Right lobe of liver (tissue), 6 donors: ENCODE measurements around the gene CCDC50. TPM values are rescaled to one million over a fixed set of nuclear protein-coding genes. Genes with fewer than 3 reads are reported as not detected.

Source experiments
- ATAC-seq, 4 donors: fragments of 200-7000 bp; cut with Tn5 transposase; one replicate each; pipeline ENCODE4 v1.9.1; 2020; ENCODE audit warnings: mild to moderate bottlenecking in 4 of 4, moderate library complexity in 4 of 4
- DNase-seq, 3 donors: peaks; one replicate each; pipeline ENCODE4 v3.0.0-alpha.2; 2020
- H3K27ac ChIP-seq, 3 donors: fragments of 200-600 bp; one replicate each; pipeline ENCODE4 v1.8.0; 2022
- H3K27me3 ChIP-seq, 2 donors: fragments of 200-600 bp; one replicate each; pipeline ENCODE4 v1.8.0; 2022
- H3K36me3 ChIP-seq, 4 donors: fragments of 200-600 bp; sonication (generic) in 1 of 4; one replicate each; pipeline versions ENCODE4 v1.5.1 to v1.8.0; 2017 to 2022; ENCODE audit warnings: control low read depth in 1 of 4
- H3K4me1 ChIP-seq, 4 donors: fragments of 200-600 bp; sonication (generic) in 1 of 4; one replicate each; pipeline versions ENCODE4 v1.5.1 to v1.8.0; 2017 to 2022; ENCODE audit warnings: control low read depth in 1 of 4
- H3K4me3 ChIP-seq, 3 donors: fragments of 200-600 bp; one replicate each; pipeline ENCODE4 v1.8.0; 2022
- H3K9me3 ChIP-seq, 4 donors: fragments of 200-600 bp; sonication (generic) in 1 of 4; one replicate each; pipeline versions ENCODE4 v1.5.1 to v1.8.0; 2017 to 2022; ENCODE audit warnings: control low read depth in 1 of 4
- CTCF ChIP-seq, 4 donors: fragments of 200-600 bp in 3 of 4; fragments of 450-650 bp in 1 of 4; IDR thresholded peaks; one replicate each; pipeline versions ENCODE4 v1.5.1 to v1.8.0; 2016 to 2022; ENCODE audit warnings: antibody characterized with exemption in 4 of 4, mild to moderate bottlenecking in 2 of 4
- POLR2A ChIP-seq: fragments of 450-650 bp; IDR thresholded peaks from one replicate; pipeline ENCODE4 v1.6.1; 2017; ENCODE audit warnings: antibody characterized with exemption, mild to moderate bottlenecking
- WGBS: methylation state at CpG from one replicate; pipeline ENCODE4 v1.1.6; 2018; ENCODE audit warnings: low coverage, low lambda C conversion rate; ENCODE audit not compliant: insufficient coverage; ENCODE audit errors: missing lambda C conversion rate; 5-methylcytosine and 5-hydroxymethylcytosine counted together
- intact Hi-C, 2 donors: fragments of 100-400 bp; cut with DNase I; formaldehyde crosslinking; loops; one replicate each; pipeline versions ENCODE4 v1.11.2 to v1.14.1; 2022
- total RNA-seq, 6 experiments: library from RNA; depleted of rRNA in 2 of 6; stranded (reverse); fragments of >200 nt in 2 of 6; fragmentation: NEBNext Ultra II Directional in 3 of 6; extraction: Animal tissue kit (Norgen Biotek cat#: 25700) in 3 of 6; gene quantifications; one replicate each; pipeline versions ENCODE4 v1.1.0 to v1.2.4, GENCODE V29; 2016 to 2023
- donor health status: DM: no; HTN: yes; CAD: no.
- donor health status: DM: no; HTN: no; CAD: no.
- donor health status: DM: no; HTN: no; CAD: no.
- donor health status: DM: no; HTN: yes; CAD: no.
- donor health status: DM: no; HTN: yes; CAD: no.

CCDC50 gene
- total RNA-seq, 6 experiments from 2014 or later: 36.1 to 96.3 (median 65.1) TPM

- Histone ChIP-seq H3K27me3 (no peaks in the 10 kb centered on the region), H3K4me3 (no peak overlapping the region), H3K9me3 (no peaks in the 10 kb centered on the region), H3K4me1 (peaks cover 0 to 46% (median 14%) of the 10 kb centered on the region in 4 donors), H3K27ac (no peak overlapping the region), H3K36me3 (peaks cover 0 to 38% (median 3%) of the 10 kb centered on the region in 4 donors)
- DNase-seq (no peak), ATAC-seq (peak; percentile 27 to 56 (median 40))
- intact Hi-C loops: no loop called here
- 60% methylated on average over 5 of the region's 5 CpGs for WGBS
- TF ChIP-seq POLR2A: no peak
- no peak for TF ChIP-seq CTCF (IDR thresholded peaks at IDR 0.05)
Observed at GRCh38 chr3:191356631-191357439, 27.6 kb downstream of the CCDC50 start.

- Histone ChIP-seq H3K27ac (no peak overlapping the region), H3K4me3 (no peak overlapping the region), H3K27me3 (no peaks in the 10 kb centered on the region), H3K4me1 (peaks cover 0 to 35% (median 14%) of the 10 kb centered on the region in 4 donors), H3K36me3 (peaks cover 0 to 40% (median 4%) of the 10 kb centered on the region in 4 donors), H3K9me3 (no peaks in the 10 kb centered on the region)
- no peak for TF ChIP-seq CTCF (IDR thresholded peaks at IDR 0.05)
- no peak for TF ChIP-seq POLR2A
- DNase-seq: no peak
- 93% methylated on average over 6 of the region's 6 CpGs for WGBS
- intact Hi-C loops: no loop called here
- no peak for ATAC-seq
Observed at GRCh38 chr3:191357909-191358308, 28.7 kb downstream of the CCDC50 start.

- TF ChIP-seq POLR2A (no peak), CTCF (IDR thresholded peaks at IDR 0.05) (no peak)
- H3K4me3 ChIP-seq: no peak overlapping the region
- DNase-seq (no peak), ATAC-seq (no peak)
- WGBS: 86% methylated on average over 2 of the region's 2 CpGs
- peaks cover 0 to 44% (median 4%) of the 10 kb centered on the region in 4 donors for H3K36me3 ChIP-seq
- no peak overlapping the region for H3K27ac ChIP-seq
- intact Hi-C loops: no loop called here
- H3K9me3 ChIP-seq: no peaks in the 10 kb centered on the region
- H3K27me3 ChIP-seq: no peaks in the 10 kb centered on the region
- peaks cover 0 to 25% (median 14%) of the 10 kb centered on the region in 4 donors for H3K4me1 ChIP-seq
Observed at GRCh38 chr3:191358929-191359328, 29.7 kb downstream of the CCDC50 start.

- Histone ChIP-seq H3K36me3 (peaks cover 0 to 44% (median 4%) of the 10 kb centered on the region in 4 donors), H3K9me3 (no peaks in the 10 kb centered on the region), H3K27me3 (no peaks in the 10 kb centered on the region), H3K27ac (no peak overlapping the region), H3K4me1 (peaks cover 0 to 13% (median 7%) of the 10 kb centered on the region in 4 donors), H3K4me3 (no peak overlapping the region)
- intact Hi-C loops: no loop called here
- WGBS: 90% methylated on average over 3 of the region's 3 CpGs
- TF ChIP-seq POLR2A: no peak
- no peak for TF ChIP-seq CTCF (IDR thresholded peaks at IDR 0.05)
- no peak for DNase-seq
- no peak for ATAC-seq
Observed at GRCh38 chr3:191360620-191361019, 31.4 kb downstream of the CCDC50 start.
